ENCODE data around the gene SEC14L1.
"Not testable (repeated sequence)": the region's sequence is repeated elsewhere in the genome, so short reads cannot be mapped to it uniquely, and the experiment has no call there.

The SEC14L1 gene

DNA sequence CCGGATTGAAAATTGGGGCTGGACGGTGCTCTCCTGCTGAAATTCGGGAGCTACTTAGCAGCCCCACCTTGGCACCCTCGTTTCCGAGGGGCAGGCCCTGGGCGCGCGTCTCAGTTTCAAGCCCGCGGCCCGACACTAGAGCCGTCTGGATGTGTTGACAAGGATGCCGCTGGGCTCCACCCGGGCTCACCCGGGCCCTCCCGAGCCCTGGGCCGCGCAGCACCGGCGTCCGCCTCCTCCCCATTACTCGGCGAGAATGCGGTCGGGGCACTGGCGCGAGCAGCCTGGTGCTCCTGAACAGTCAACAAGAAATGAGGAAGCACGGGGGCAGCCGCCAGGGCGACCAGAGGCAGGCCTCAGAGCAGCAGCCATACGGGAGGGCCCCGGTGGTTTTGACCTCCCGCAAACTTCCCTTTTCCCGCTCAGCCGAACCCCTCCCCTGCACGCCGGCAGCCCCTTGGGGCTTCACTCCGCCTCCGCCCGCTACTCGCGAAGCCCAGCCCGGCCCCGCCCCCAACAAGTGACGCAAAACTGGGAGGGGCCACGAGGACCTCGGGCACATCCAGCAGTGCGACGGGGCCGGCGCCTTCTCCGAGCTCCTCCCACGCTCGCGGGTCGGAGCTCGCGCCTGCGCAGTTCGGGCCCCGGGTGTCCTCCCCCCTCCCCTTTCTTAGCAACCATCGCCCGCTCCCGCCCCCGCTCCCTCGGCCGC, 447 bp upstream of the SEC14L1 start:
- in situ Hi-C loops (cut with MboI; ENCODE audit: low sequenced_read_pairs), result no loop called here

DNA sequence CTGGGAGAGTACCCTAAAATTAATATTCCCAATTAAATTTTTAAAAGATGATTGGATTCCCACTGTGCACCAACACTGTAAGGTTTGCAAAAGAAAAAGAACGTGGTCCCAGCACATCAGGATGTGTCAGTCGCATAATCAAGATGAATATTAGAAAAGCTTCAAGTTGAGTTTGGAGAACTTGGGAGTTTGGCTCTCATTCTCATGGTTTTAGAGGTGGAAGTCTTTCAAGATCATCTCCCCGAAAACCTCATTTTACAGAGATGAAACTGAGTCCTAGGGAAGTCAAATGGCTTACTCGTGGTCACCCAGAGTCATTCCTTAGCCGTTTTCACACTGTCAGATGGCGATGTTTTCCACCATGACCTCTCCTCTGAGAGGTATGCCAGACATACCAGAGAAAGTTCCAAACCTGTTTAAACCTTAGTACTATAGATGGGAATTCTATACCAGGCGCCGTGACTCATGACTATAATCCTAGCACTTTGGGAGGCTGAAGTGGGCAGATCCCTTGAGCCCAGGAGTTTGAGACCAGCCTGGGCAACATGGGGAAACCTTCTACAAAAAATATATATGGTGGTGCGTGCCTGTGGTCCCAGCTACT, 1.2 kb downstream of the SEC14L1 start:
- in situ Hi-C loops (cut with MboI; ENCODE audit: low sequenced_read_pairs), result no loop called here

DNA sequence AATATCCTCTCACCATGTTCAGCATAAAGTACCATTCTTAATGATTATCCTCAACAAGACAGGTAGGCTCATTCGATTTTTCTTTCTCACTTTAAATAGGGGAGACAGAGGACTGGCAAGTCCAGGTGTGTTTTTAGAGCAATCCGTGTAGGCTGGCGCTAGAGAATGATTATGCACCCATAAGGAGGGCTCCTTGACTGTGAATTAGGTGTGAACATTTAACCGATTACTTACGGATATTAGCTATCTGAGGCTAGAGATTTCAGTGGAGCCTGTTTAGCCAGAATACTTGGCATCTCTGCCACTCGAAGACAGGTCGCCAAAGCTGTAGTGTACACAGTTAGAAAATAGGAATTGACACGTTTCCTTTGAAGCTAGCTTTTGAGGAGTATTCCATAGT, 1.9 kb downstream of the SEC14L1 start:
- in situ Hi-C loops (cut with MboI; ENCODE audit: low sequenced_read_pairs), result no loop called here

DNA sequence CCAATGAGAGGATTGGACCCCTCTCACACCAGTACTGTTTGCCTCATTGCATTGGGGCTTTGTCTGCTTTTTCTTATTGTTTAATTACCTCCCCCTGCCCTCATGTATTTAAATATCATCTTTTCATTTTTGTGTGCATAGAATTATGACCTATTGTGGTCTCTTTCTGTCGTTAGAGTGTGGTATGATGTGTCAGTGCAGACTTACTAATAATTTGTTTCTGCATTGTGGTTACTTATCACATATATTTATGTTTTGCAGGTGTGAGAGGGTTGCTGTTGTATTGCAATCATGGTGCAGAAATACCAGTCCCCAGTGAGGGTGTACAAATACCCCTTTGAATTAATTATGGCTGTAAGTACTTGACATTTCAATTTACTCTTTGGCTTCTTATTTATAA, 2.5 kb downstream of the SEC14L1 start:
- in situ Hi-C loops (cut with MboI; ENCODE audit: low sequenced_read_pairs), result no loop called here

DNA sequence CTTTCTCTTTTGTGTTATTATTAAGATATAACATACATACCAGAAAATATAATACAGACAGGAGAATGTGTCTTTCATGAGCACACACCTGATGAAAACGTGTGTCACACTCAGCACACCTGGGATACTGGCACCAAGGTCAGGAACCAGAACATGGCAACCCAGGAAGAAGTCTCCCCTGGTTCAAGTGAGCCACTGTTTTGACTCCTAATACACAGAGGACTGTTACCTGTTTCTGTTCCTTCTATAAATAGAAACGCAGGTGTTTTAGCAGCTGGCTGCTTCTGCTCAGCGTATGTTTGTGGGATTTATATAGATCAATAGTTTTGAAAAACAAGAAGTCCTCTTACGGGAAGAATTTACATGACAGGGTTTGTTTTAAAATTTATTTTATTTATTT, 3.5 kb downstream of the SEC14L1 start:
- in situ Hi-C loops (cut with MboI; ENCODE audit: low sequenced_read_pairs), result no loop called here

DNA sequence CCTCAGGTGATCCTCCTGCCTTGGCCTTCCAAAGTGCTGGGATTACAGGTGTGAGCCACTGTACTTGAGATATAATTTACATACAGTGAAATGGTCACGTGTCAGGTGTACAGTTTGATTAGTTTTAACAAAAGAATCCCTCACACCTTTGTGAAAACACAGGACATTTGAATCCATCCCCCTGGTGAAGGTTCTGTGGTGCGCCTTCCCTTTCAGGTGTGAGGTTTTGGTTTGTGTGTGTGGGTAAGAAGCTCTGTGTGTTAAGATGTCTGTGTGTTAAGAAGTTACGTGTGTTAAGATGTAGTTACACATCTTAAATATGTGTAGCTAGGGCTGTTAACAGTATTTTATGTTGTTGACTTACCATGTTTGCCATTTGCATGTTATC, 4.4 kb downstream of the SEC14L1 start:
- in situ Hi-C loops (cut with MboI; ENCODE audit: low sequenced_read_pairs), result no loop called here

DNA sequence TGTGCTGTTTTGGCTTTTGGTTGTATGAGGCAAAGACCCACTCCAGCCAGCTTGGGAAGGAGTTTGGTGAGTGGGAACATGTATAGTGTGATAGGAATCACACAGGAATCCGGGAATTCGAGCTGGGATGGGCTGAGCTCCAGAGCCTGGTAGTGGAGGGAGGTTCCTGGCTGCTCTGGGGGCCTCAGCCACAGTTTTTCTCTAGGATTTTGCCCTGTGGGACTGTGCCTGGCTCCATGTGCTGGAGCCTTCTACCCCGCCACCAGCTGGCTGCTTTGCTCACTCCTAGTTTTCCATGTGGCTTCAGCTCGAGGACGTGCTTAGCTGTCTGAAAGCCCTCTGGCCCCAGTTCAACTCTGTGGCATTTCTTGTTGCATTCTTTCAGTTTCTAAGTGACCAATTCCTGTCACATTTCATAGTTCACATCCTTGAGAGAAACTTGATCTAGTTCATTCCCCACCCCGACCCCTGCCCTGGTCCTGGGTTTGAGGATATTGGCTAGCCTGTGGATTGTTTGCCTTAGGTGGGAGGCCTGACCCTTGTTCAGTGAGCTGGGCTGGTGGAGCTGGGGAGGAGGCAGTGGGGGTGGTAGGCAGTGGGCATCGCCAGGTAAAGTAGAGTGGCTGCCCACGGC, 5.0 kb downstream of the SEC14L1 start:
- in situ Hi-C loops (cut with MboI; ENCODE audit: low sequenced_read_pairs), result no loop called here

DNA sequence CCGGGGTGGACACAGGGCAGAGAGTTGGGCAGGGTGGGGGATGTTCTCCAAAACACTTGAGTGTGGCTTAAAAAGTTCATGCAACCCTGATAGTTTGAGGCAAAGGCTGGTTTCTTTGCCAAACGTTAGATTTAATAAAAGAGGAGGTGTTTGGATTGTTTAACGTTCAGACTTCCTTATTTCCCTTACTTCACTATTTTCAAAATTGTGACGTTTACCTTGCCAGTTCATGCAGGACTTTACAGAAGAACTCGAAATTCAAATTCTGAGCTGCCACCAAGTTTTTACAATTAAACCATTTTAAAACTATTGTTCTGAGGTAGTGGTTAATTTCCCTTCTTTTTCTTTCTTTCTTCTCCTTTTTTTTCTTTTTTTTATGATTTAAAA, 5.5 kb downstream of the SEC14L1 start:
- in situ Hi-C loops (cut with MboI; ENCODE audit: low sequenced_read_pairs), result no loop called here

DNA sequence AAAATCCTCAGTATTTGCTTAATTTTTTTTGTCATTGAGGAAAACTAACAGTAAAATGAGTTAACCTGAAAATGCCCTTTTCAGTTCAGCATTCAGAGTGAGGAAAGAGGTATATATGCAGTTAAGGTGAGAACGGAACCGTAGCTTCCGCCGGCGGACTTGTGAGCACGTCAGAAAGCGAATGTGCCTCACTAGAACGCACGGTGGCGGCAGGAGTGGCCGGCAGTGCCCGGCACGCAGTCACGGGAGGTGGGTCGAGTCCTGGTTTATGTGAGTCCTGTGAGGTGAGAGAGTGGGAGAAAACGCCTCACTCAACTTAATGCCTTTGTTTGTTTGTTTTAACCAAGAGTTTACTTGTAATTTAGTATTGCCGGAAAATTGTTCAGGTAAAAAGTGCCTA, 6.1 kb downstream of the SEC14L1 start:
- in situ Hi-C loops (cut with MboI; ENCODE audit: low sequenced_read_pairs), result no loop called here

DNA sequence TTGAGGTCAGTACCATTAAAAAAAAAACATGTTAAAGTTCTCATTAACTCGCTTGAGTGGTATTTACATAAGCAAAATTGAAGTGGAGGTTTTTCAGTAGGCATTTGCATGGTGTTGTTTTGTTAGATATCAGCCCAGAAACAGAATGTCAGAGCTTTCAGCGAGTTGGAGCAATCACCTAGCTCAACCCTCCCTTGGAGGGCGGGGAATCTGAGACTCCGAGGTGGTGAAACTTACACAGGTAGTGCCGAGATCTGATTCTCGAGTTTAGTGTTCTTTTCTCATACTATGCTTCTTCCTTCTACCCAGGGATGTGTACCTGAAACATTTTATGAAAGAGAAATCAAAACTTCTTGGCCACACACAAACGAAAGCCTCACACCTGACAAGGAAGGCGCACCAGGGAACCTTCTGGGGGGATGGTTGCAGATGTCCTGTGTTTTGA, 6.6 kb downstream of the SEC14L1 start:
- in situ Hi-C loops (cut with MboI; ENCODE audit: low sequenced_read_pairs), result no loop called here

DNA sequence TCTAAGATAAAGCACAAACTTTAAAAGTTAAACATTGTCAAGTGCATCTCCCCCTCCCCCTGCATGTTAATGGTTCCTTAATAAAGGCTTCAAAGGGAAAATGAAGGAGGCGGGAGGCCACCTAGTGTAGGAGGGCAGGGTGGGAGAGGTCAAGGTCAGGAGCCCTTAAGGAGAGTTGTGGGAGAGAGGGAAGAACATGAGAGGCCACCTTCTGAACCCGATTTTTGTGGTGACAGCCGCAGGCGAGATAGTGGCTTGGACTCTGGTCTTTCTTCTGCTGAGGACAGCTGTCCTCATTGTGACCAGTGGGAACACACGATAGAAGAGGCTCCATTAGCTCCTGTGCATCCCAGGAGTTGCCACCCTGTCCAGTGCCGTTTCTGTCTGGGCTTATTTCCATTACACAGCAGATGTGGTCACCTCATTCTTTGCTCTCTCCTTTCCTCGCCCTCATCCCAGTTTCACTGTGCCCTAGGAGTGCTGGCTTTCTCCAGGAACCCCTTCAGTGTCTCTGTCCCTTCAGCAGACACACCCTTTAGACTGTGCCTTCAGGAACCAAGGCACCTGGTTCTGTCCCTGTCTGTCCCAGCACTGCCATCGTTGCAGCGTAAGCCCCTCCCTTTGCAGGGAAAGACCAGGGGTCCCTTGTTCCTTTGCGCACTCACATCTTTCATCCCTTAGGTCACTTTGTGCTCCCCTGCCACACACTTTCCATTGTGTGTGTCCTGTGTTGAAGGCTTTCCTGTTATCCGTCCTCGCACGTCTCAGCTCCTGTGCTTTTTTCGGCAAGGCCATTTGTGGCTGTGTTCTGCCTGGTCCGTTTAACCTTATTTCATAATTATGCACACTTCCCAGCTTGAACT, 7.5 kb downstream of the SEC14L1 start:
- in situ Hi-C loops (cut with MboI; ENCODE audit: low sequenced_read_pairs), result no loop called here

DNA sequence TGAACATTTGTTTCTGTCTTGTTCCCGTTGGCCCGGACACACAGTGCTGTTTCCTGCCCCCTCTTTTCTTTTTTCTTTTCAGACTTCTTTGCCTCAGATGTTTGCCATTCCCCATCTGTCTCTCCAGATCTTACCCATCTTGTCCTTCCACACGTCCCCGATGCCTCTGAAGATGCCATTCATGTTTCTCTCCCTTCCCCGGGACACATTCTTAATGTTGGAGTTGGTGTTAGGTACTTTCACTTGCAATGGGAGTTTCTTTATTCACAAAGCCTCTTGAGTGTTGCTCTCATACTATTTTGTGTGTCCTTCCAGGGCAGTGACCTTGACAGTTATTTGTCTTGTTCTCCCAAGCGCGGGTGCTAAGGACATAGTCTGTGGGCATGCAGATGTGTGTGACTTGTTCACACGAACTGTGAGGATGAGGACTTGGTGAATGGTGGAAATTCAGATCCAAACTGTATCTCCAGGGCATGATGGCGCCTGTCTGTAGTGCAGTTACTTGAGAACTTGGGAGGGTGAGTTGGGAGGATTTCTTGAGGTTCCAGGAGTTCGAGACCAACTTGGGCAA, 8.3 kb downstream of the SEC14L1 start:
- in situ Hi-C loops (cut with MboI; ENCODE audit: low sequenced_read_pairs), result no loop called here

DNA sequence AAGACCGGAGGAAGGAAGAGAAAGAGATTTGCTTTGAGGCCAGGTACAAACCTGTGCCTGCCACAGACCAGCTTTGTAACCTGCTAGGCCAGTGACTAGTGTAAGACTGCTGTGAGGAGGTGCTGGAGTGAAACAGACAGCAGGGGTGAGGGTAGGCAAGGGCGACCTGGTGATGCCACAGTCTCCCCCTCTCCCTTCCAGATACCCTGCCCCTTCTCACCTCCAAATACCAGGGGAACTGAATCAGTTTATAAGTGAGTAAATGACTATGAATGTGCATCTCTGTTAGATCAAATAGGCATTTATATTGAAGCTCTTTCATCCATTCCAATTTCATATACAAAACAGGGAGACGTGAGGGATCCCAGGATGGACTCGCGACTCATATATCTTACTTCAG, 9.4 kb downstream of the SEC14L1 start:
- in situ Hi-C loops (cut with MboI; ENCODE audit: low sequenced_read_pairs), result no loop called here

DNA sequence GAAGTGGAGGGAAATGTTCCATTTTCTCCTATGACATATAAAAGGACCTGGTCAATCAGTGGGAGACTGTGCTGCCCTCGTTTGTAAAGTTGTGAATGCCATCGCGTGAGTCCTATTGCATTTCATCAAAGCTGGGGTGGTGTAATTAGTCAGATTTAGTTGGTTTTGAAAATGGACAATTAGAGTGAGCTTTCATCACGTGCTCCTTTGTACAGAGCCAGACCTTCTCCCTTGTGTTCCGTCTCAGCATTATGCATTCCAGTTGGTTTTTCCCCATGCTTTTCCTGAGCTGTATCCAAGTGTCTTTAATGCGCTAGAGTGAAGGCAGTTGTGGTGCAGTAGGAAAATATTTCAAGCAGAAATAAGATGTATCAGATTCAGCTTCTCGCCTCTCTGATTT, 10.4 kb downstream of the SEC14L1 start:
- in situ Hi-C loops (cut with MboI; ENCODE audit: low sequenced_read_pairs), result no loop called here

DNA sequence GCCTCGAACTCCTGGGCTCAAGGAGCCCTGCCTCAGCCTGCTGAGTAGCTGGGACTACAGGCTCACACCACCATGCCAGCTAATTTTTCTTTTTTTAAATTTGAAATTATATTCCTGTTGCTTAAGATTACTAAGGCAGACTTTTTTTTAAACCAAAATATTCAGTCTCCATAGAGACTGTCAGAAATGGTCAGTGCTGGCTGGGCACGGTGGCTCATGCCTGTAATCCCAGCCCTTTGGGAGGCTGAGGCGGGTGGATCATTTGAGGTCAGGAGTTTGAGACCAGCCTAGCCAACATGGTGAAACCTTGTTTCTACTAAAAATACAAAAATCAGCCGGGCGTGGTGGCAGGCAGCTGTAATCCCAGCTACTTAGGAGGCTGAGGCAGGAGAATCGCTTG, 11.3 kb downstream of the SEC14L1 start:
- in situ Hi-C loops (cut with MboI; ENCODE audit: low sequenced_read_pairs), result not testable (repeated sequence)

DNA sequence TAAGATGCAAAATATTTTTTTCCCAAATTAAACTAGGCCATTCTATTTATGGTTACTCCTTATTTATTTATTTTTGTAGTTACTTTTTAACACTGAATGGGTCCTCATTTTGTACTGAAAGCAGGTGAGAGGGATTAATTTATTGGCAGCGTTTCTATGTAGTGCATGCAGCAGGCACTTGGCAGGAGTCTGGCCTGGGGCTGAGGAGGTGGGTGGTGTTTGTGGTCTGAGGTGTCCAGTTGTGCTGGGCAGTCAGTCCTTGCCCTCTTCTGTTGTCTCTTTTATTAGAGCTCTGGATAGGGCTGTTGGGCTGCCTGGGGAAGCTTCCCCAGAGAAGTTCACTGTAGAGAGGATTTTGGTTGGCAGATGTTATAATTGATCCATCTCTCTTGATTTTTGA, 12.7 kb downstream of the SEC14L1 start:
- in situ Hi-C loops (cut with MboI; ENCODE audit: low sequenced_read_pairs), result no loop called here

DNA sequence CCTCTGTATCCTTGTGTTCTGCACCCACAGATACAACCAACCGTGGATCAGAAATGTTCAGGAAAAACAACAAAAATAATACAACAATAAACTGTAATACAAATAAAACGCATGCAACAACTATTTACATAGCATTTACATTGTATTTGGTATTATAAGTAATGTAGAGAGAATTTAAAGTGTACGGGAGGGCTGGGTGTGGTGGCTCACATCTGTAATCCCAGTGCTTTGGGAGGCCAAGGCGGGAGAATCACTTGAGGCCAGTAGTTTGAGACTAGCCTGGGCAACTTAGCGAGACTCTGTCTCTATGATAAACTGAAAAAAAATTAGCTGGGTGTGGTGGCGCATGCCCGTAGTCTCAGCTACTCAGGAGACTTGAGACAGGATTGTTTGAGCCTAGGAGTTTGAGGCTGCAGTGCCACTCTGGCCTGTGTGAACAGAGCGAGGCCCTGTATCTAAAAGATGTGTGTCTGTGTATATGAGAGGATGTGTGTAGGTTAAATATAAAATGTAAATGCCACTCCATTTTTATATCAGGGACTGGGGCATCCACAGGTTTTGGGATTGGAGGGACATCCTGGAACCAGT, 13.3 kb downstream of the SEC14L1 start:
- in situ Hi-C loops (cut with MboI; ENCODE audit: low sequenced_read_pairs), result no loop called here

DNA sequence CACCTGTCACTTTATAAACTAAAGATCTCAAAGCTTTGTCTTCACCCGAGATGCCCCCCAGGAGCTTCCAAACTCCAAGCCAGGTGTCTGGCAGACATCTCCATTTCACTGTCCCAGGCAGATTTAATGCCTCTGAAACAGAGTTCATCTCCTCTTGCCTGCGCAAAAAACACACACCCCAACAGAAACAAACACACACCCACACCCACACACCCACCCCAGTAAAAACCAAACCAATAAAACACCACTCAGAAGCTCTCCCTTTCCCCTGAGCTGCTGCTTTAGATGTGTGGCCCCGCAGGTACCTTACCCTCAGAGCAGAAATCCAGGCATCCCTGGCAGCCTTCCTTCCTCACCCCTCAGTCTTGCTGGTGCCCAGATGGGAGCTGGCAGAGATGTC, 14.4 kb downstream of the SEC14L1 start:
- in situ Hi-C loops (cut with MboI; ENCODE audit: low sequenced_read_pairs), result no loop called here

DNA sequence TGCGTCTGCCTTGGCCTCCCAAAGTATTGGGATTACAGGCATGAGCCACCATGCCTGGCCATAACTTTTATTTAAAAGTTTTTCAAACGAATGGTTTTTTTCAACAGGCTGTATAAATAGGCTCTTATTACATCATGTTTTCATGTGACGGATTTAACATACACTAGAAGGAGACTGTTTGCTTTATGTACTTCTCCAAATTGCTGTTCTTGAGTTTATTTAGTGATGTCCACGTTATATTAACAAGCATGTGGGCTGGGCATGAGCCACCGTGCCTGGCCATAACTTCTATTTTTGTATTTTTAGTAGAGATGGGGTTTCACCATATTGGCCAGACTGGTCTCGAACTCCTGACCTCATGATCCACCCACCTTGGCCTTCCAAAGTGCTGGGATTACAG, 17.0 kb downstream of the SEC14L1 start:
- in situ Hi-C loops (cut with MboI; ENCODE audit: low sequenced_read_pairs), result not testable (repeated sequence)

DNA sequence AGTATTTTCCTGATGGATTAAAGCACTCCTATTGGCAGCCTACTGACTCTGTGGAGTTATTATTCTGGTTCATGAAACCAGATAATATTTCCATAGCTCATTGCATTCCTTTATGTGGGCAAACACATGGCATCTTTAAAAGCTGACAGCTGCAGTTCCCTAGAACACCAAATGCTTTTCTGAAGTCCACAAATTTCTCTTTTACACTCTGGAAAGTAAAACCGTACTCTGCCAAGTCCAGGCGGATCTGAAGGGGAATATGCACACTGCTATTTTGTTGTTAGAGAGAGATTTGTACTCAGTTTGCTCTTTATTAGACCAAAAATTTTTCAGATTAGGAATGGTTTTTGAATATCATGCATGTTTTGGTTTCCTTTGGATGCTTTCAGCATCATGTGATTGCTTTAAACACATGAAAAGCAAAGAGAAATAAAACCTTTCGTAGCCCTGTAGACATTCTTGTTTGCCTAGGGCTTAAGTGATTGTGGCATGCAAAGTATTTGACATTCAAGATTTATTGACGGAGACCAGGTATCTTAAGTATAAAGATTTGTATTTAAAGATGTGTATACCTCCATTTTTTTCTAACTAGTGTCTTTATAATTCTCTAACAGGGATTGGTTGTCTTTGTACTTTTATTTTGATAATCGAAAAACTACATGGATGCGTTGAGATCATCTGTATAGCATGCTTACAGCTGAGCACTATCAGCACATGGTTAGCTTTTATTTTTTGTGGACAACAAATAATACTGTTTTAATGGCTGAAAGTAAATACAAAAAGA, 19.5 kb downstream of the SEC14L1 start:
- in situ Hi-C loops (cut with MboI; ENCODE audit: low sequenced_read_pairs), result no loop called here

Data from HL-60/S4 treated with phorbol 12-myristate 13-acetate at 8.2 ng/mL for 4 days and 3 days (cell line).